T-helper 17 cell (primary cell): Measurements from ENCODE around the gene UBALD2. TPM values are rescaled to one million over a fixed set of nuclear protein-coding genes. Genes with fewer than 3 reads are reported as not detected.
"Not testable (repeated sequence)": the region's sequence is repeated elsewhere in the genome, so short reads cannot be mapped to it uniquely, and the experiment has no call there.

ENCODE experiments used
- ATAC-seq: fragments of 150-1000 bp; cut with Tn5 transposase; 2 replicates; pipeline ENCODE4 v1.10.0; 2021; ENCODE audit warnings: mild to moderate bottlenecking, moderate library complexity
- DNase-seq, 3 donors: peaks; one replicate each; pipeline versions ENCODE4 v3.0.0 to v3.0.0-alpha.2; 2020 to 2021
- H3K9me3 ChIP-seq: one replicate; pipeline ENCODE4 v1.7.0; 2013; ENCODE audit warnings: low read length, mild to moderate bottlenecking; ENCODE audit not compliant: control insufficient read depth, poor library complexity, severe bottlenecking
- H3K27ac Mint-ChIP-seq: one replicate; pipeline ENCODE4 v1.8.0; 2022; ENCODE audit warnings: mild to moderate bottlenecking, moderate library complexity, mixed read lengths
- H3K27me3 Mint-ChIP-seq: one replicate; pipeline ENCODE4 v1.8.0; 2022; ENCODE audit warnings: mixed read lengths
- H3K36me3 Mint-ChIP-seq: one replicate; pipeline ENCODE4 v1.8.0; 2022; ENCODE audit warnings: low read depth, mixed read lengths
- H3K4me1 Mint-ChIP-seq: one replicate; pipeline ENCODE4 v1.8.0; 2022; ENCODE audit warnings: mild to moderate bottlenecking, mixed read lengths
- H3K4me3 Mint-ChIP-seq: one replicate; pipeline ENCODE4 v1.8.0; 2022; ENCODE audit warnings: mild to moderate bottlenecking, moderate library complexity, mixed read lengths
- total RNA-seq, 4 donors: library from RNA in 2 of 4; stranded (reverse) in 2 of 4; gene quantifications; one replicate each; pipeline ENCODE4 v1.2.3 and lab custom pipeline; 2022 to 2026

The UBALD2 gene
- total RNA-seq, 2 donors from 2014 or later = 201 to 252 TPM

DNA sequence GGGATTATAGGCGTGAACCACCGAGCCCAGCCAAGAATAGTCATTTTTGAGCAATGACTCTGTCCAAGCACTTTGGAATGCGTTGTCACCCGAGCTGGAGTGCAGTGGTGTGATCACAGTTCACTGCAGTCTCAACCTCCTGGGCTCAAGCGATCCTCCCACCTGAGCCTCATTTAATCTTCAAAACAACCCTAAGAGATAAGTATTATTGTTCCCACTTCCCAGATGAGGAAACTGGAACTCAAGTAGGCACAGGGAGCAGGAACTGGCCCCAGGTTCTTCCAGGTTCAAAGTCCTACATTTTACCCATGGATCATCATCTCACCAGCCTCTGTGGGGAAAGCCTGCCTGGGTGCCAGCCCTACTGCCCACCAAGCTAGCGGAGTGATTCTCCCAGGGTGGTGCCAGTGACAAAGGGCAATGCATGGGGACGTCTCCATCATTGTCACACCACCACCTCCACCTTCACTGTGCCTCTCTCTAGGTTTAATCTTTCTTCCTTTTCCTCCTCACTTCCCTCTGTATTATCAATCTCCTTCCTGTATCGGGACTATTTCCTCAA lies 13.6 kb upstream of the UBALD2 start:
- Mint-ChIP-seq H3K36me3 (no peaks in the 10 kb centered on the region), H3K27ac (peak overlapping the region; percentile 98), H3K4me3 (peak overlapping the region; percentile 88), H3K27me3 (no peaks in the 10 kb centered on the region), H3K4me1 (peaks cover 32% of the 10 kb centered on the region)
- no peaks in the 10 kb centered on the region for H3K9me3 ChIP-seq
- DNase-seq (no peak), ATAC-seq (peak; percentile 17)

DNA sequence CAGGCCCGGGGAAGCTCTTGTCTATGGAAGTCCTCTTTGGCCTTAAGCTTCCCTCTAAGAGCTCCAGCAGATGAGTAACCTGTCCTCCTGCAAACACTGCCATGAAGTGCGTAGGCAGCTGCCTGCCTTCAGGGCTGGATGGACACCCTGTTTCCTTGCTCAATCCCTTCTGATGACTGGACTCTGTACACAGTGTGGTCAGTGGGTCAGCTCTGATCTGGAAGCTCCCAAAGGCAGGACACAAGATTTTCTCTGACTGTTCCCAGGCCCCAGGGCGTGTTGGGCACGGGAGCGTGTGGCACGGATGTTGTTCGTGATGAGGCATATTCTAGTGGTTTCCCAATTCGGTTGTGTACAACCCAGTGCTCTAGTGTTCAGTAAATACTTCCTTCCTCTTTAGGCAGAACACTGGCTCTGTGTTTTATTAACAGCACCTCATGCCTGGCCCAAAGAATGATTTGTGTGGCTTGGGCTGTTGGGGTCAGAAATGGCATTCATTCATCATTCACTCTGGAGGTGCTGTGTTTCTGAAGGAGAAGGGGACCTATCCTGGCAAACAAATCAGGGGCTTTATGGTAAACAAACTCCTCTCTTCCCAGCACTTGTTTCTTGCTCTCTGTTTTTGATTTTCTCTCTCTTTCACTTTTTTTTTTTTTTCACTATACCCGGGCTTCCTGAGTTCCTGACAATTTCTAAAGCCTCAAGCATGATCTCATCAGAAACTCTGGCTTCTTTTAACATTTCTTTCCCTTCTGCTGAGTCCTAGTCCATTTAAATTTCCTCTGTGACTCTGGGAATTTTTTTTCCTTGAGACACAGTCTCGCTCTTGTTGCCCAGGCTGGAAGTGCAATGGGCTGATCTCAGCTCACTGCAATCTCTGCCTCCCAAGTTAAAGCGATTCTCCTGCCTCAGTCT lies 12.9 kb upstream of the UBALD2 start:
- DNase-seq = no peak
- Mint-ChIP-seq H3K27me3 (no peaks in the 10 kb centered on the region), H3K4me1 (peaks cover 32% of the 10 kb centered on the region), H3K36me3 (no peaks in the 10 kb centered on the region), H3K4me3 (peak overlapping the region; percentile 88), H3K27ac (peak overlapping the region; percentile 98)
- H3K9me3 ChIP-seq = no peaks in the 10 kb centered on the region
- ATAC-seq = peak; percentile 94

DNA sequence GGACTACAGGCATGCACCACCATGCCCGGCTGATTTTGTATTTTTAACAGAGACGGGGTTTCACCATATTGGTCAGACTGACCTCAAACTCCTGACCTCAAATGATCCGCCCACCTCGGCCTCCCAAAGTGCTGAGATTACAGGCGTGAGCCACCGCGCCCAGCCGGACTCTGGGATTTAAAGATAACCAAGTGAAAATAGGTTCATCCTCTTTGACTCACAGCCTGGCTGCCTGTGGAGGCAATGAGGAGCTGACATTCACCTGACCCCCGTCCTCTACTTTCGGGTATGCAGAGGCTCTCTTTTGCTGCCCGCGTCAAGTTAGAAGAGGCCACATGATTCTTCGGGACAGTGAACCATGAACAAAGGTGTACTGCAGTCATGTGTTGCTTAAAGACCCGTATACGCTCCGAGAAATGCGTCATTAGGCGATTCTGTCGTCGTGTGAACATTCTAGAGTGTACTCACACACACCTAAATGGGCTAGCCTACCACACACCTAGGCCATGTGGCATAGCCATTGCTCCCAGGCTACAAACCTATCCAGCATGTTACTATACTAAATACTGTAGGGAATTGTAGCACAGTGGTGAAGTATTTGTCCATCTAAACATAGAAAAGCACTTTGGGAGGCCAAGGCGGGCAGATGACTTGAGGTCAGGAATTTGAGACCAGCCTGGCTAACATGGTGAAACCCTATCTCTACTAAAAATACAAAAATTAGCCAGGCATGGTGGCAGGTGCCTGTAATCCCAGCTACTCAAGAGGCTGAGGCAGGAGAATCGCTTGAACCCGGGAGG lies 12.0 kb upstream of the UBALD2 start:
- Mint-ChIP-seq H3K4me1 (peaks cover 28% of the 10 kb centered on the region), H3K27ac (peak overlapping the region; percentile 98), H3K4me3 (peak overlapping the region; percentile 88)
- H3K9me3 ChIP-seq, H3K36me3 Mint-ChIP-seq, DNase-seq, H3K27me3 Mint-ChIP-seq, ATAC-seq: not testable (repeated sequence)

DNA sequence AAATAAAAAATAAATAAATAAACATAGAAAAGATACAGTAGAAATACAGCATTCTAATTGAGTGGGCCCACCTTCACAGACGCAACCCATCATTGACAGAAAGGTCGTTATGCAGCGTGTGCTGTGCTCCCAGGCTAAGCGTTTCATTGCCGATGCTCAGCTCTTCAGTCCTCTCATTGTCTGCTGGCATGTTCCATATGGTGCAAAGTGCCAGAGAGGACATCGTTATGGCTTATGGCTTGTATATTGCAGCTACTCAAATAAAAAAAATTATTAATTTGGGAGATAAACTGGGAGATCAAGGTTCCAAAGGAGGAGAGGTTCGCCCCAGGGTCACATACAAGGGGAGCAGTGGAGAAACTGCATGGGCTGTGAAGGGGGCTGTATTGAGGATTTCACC lies 11.3 kb upstream of the UBALD2 start:
- Mint-ChIP-seq H3K27ac (peak overlapping the region; percentile 39), H3K36me3 (no peaks in the 10 kb centered on the region), H3K27me3 (no peaks in the 10 kb centered on the region), H3K4me3 (no peak overlapping the region), H3K4me1 (peaks cover 25% of the 10 kb centered on the region)
- DNase-seq = no peak
- H3K9me3 ChIP-seq = no peaks in the 10 kb centered on the region
- ATAC-seq = no peak

DNA sequence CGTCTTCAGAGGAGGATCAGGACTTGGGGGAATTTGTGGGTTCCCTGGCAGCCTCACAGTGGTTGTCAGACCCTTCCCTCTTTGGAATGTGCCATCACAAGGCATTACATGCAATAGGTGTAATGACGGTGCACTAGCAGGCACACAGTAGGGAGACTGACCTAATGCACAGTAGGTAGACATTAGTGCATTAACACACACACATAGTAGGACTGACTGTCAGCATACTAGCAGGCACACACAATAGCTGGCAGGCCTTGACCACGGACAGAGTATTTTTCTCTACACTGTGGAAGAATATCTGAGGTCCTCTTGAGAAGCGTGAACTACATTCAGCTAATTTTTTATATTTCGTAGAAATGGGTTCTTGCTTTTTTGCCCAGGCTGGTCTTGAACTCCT lies 10.9 kb upstream of the UBALD2 start:
- DNase-seq (no peak), ATAC-seq (no peak)
- Mint-ChIP-seq H3K27me3 (no peaks in the 10 kb centered on the region), H3K36me3 (no peaks in the 10 kb centered on the region), H3K4me3 (no peak overlapping the region), H3K27ac (peak overlapping the region; percentile 39), H3K4me1 (peaks cover 25% of the 10 kb centered on the region)
- no peaks in the 10 kb centered on the region for H3K9me3 ChIP-seq

DNA sequence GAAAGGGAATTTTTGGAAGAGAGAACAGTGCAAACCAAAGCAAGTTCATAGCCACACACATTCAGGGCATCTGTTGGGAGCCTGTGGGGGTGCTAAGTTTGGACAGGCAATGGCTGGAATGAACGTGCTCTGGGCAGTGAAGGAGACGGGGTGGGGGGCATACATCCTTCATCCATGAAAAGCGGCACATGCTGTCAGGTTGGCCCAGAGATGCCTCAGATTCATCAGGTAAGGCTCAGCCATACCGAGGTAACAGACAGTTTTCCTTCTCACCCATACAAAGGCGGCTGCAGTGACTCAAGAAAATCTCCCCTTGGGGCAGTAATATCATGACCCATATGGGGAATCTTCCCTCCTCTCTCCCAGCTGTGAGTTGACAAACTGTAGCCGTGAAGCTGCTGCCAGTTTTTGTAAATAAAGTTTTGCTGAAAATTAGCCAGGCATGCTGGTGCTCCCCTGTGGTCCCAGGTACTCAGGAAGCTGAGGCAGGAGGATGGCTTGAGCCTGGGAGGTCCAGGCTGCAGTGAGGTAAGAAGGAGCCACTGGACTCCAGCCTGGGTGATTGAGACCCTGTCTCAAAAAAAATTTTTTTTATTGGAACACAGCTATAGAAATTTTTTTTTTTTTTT lies 9.2 kb upstream of the UBALD2 start:
- H3K27ac Mint-ChIP-seq = no peak overlapping the region
- H3K36me3 Mint-ChIP-seq = no peaks in the 10 kb centered on the region
- DNase-seq = no peak
- no peak for ATAC-seq
- no peaks in the 10 kb centered on the region for H3K9me3 ChIP-seq
- peaks cover 25% of the 10 kb centered on the region for H3K4me1 Mint-ChIP-seq
- no peaks in the 10 kb centered on the region for H3K27me3 Mint-ChIP-seq
- H3K4me3 Mint-ChIP-seq = peak overlapping the region; percentile 75

DNA sequence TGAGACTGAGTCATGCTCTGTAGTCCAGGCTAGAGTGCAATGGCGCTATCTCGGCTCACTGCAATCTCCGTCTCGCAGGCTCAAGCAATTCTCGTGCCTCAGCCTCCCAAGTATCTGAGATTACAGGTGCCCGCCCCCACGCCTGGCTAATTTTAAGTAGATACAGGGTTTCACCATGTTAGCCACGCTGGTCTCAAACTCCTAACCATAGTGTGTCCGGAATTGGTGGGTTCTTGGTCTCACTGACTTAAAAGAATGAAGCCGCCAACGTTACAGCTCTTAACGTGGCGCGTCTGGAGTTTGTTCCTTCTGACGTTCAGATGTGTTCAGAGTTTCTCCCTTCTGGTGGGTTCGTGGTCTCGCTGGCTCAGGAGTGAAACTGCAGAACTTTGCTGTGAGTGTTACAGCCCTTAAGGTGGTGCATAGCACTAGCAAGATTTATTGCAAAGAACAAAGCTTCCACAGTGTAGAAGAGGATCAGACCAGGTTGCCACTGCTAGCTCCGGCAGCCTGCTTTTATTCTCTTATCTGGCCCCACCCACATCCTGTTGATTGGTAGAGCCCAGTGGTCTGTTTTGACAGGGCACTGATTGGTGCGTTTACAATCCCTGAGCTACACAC lies 8.6 kb upstream of the UBALD2 start:
- H3K4me1 Mint-ChIP-seq = peaks cover 23% of the 10 kb centered on the region
- not testable (repeated sequence) for H3K27me3 Mint-ChIP-seq

DNA sequence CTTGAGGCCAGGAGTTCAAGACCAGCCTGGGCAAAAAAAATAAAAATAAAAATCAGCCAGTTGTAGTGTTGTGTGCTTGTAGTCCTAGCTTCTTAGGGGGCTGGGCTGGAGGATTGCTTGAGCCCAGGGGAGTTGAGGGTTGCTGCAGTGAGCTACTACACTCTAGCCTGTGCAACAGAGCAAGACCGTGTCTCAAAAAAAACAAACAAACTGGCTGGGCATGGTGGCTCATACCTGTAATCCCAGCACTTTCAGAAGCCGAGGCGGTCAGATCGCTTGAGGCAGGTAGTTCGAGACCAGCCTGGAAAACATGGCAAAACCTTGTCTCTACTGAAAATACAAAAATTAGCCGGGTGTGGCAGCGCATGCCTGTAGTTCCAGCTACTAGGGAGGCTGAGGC lies 4.9 kb upstream of the UBALD2 start:
- Mint-ChIP-seq H3K27ac (no peak overlapping the region), H3K4me3 (no peak overlapping the region), H3K27me3 (no peaks in the 10 kb centered on the region), H3K36me3 (no peaks in the 10 kb centered on the region), H3K4me1 (peaks cover 22% of the 10 kb centered on the region)
- H3K9me3 ChIP-seq = no peaks in the 10 kb centered on the region
- no peak for ATAC-seq
- no peak for DNase-seq

More for the DNA sequence above, 8.6 kb upstream of the UBALD2 start:
- H3K4me3 Mint-ChIP-seq = peak overlapping the region; percentile 58
- not testable (repeated sequence) for H3K27ac Mint-ChIP-seq, ATAC-seq, H3K36me3 Mint-ChIP-seq, H3K9me3 ChIP-seq, DNase-seq

DNA sequence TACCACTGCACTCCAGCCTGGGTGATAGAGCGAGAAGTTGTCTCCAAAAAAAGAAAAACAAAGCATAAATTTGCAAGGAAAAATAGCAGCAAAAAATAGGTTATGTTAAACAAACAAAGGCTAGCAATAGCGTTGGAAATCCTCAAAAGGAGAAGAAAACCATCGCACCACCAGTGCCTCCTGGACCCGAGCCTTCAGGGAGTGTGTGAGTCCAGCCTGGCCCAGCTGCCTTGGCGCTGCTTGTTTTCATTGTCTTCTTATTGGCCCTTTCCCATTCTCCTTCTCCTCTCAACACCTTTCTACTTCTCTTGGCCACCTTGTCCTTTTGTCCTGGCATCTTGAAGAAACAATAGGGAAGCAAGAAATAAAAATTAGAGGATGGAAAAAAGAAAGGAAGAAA lies 4.5 kb upstream of the UBALD2 start:
- no peak overlapping the region for H3K27ac Mint-ChIP-seq
- H3K4me1 Mint-ChIP-seq = peaks cover 19% of the 10 kb centered on the region
- DNase-seq = no peak
- H3K9me3 ChIP-seq = no peaks in the 10 kb centered on the region
- no peak for ATAC-seq
- no peak overlapping the region for H3K4me3 Mint-ChIP-seq
- no peaks in the 10 kb centered on the region for H3K36me3 Mint-ChIP-seq
- H3K27me3 Mint-ChIP-seq = no peaks in the 10 kb centered on the region

DNA sequence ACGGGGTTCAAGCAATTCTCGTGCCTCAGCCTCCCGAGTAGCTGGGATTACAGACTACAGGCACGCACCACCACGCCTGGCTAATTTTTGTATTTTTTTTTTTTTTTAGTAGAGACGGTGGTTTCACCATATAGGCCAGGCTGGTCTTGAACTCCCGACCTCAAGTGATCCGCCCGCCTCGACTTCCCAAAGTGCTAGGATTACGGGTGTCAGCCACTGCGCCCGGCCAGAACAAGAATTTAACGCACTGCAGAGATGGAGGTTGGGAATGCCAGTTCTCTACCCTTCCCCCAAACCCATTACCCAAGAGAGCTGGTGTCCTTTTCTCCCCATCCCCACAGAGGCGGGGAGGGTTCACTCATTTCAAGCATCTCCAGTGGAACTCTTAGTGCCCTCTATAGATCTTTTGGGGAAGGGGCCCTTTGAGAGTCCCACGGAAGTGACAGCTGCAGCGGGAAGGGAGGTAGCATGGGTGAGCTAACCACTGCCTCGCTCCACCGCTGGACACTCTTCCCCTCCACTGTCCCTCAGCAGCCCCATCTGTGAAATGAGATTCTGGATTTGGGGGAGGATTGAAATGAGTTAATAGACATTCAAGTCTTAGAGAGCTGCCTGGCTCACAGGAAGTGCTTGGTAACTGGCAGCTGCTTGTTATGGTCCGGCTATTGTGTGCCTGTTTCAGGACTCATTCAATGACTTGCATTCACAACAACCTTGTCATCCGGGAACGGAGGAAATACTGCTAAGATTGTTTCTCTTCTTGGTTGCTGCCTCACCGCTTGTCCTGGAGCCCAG lies 3.5 kb upstream of the UBALD2 start:
- DNase-seq (no peak), ATAC-seq (no peak)
- peaks cover 18% of the 10 kb centered on the region for H3K4me1 Mint-ChIP-seq
- peaks cover 4% of the 10 kb centered on the region for H3K36me3 Mint-ChIP-seq
- no peaks in the 10 kb centered on the region for H3K27me3 Mint-ChIP-seq
- no peaks in the 10 kb centered on the region for H3K9me3 ChIP-seq
- H3K27ac Mint-ChIP-seq = peak overlapping the region; percentile 95
- H3K4me3 Mint-ChIP-seq = no peak overlapping the region

DNA sequence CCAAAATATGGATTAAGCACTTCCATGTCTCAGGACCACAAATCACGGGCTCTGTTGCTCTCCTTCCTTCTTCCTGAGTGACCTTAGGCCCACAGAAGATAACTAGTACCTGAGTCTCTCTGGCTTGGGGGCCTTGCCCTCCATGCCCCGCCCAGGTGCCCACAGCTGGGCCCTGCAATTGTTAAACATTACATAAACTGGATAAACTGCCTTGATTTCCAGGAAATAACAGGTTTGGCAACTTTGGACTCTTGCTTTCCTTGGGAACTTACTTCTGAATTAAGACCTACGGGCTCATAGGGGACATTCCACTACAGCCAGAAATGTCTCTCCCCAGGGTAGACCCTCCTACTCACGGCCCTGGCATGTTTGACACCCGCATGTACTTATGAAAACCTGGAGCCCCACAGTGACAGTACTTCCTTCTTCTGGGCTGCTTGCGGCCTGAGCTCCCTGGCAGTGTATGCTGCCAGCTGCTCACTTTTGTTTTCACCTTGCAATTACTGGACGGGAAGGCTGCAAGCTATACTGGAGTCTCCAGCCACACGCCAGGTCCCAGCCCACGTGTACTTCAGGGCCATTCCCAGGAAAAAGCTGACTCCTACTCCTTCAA lies 2.3 kb upstream of the UBALD2 start:
- ATAC-seq (no peak), DNase-seq (no peak)
- Mint-ChIP-seq H3K4me1 (peaks cover 19% of the 10 kb centered on the region), H3K27me3 (no peaks in the 10 kb centered on the region), H3K4me3 (peak overlapping the region; percentile 52), H3K36me3 (peaks cover 4% of the 10 kb centered on the region), H3K27ac (peak overlapping the region; percentile 95)
- no peaks in the 10 kb centered on the region for H3K9me3 ChIP-seq

DNA sequence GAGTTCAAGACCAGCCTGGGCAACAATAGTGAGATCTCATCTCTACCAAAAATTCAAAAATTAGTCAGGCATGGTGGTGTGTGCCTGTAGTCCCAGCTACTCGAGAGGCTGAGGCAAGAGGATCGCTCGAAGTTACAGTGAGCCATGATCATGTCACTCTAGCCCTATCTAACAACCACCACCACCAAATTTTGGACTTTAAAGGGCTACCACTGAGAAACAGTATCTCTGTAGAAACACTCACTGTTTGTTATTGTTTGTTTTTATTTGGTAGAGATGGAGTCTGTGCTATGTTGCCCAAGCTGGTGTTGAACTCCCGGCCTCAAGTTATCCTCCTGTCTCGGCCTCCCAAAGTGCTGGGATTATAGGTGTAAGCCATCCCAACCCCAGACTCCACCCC lies 1.3 kb upstream of the UBALD2 start:
- DNase-seq (no peak), ATAC-seq (no peak)
- H3K4me1 Mint-ChIP-seq = peaks cover 27% of the 10 kb centered on the region
- peak overlapping the region; percentile 77 for H3K4me3 Mint-ChIP-seq
- H3K27ac Mint-ChIP-seq = peak overlapping the region; percentile 95
- no peaks in the 10 kb centered on the region for H3K27me3 Mint-ChIP-seq
- H3K9me3 ChIP-seq = no peaks in the 10 kb centered on the region
- H3K36me3 Mint-ChIP-seq = peaks cover 4% of the 10 kb centered on the region
